Esophagus squamous epithelium (tissue), 5 donors: ENCODE results near the gene SMIM5. TPM values are rescaled to one million over a fixed set of nuclear protein-coding genes. Genes with fewer than 3 reads are reported as not detected.

Experiments
- DNase-seq: peaks from one replicate; lab custom pipeline; 2025; lab: John Stamatoyannopoulos, UW
- H3K27ac ChIP-seq, 4 donors: fragments of 200-600 bp; sonication (generic); one replicate each; pipeline ENCODE4 v1.5.1; 2016 to 2019; ENCODE audit warnings: mild to moderate bottlenecking in 1 of 4
- H3K27me3 ChIP-seq, 4 donors: fragments of 200-600 bp; sonication (generic); 1 replicate in 3 of 4; 2 replicates in 1 of 4; pipeline versions ENCODE4 v1.5.1 to v1.6.0; 2017 to 2021; ENCODE audit warnings: antibody characterized with exemption in 1 of 4
- H3K36me3 ChIP-seq, 3 donors: fragments of 200-600 bp; sonication (generic); one replicate each; pipeline ENCODE4 v1.5.1; 2016 to 2019
- H3K4me1 ChIP-seq, 3 donors: fragments of 200-600 bp; sonication (generic); one replicate each; pipeline ENCODE4 v1.5.1; 2017 to 2019
- H3K4me3 ChIP-seq, 4 donors: fragments of 200-600 bp; sonication (generic); 1 replicate in 3 of 4; 2 replicates in 1 of 4; pipeline ENCODE4 v1.5.1; 2016 to 2019; ENCODE audit warnings: mild to moderate bottlenecking in 2 of 4, moderate library complexity in 1 of 4
- H3K9me3 ChIP-seq, 3 donors: fragments of 200-600 bp; sonication (generic); one replicate each; pipeline ENCODE4 v1.5.1; 2016 to 2019
- CTCF ChIP-seq, 6 experiments: fragments of 450-650 bp in 4 of 6; fragments of 200-600 bp in 2 of 6; sonication (generic) in 2 of 6; IDR thresholded peaks; one replicate each; pipeline ENCODE4 v1.5.1; 2016 to 2019; ENCODE audit warnings: antibody characterized with exemption in 6 of 6, mild to moderate bottlenecking in 4 of 6, moderate library complexity in 4 of 6
- POLR2A ChIP-seq, 4 donors: fragments of 450-650 bp; IDR thresholded peaks; one replicate each; pipeline ENCODE4 v1.6.1; 2017; ENCODE audit warnings: antibody characterized with exemption in 4 of 4, mild to moderate bottlenecking in 4 of 4, moderate library complexity in 3 of 4
- WGBS, 2 donors: methylation state at CpG; one replicate each; pipeline ENCODE4 v1.1.5; 2018; 5-methylcytosine and 5-hydroxymethylcytosine counted together
- intact Hi-C: fragments of 100-400 bp; cut with DNase I; formaldehyde crosslinking; loops from one replicate; pipeline ENCODE4 v1.15.0; 2022
- total RNA-seq, 4 donors: library from RNA; depleted of rRNA; stranded (reverse); fragments of >200 nt; gene quantifications; one replicate each; pipeline ENCODE4 v1.1.0, GENCODE V29; 2016
- donor health status: DM: yes; HTN: yes; CAD: no.

Gene SMIM5
- total RNA-seq, 4 donors from 2014 or later = 7.4 to 16.8 (median 8.6) TPM

- WGBS, 2 donors = no CpG with 5 or more reads among the region's 4 CpGs
These were observed 11.7 kb upstream of the SMIM5 start for GRCh38 chr17:75621489-75621888.

GRCh38 chr17:75622076-75622475 is 11.2 kb upstream of the SMIM5 start:
- TF ChIP-seq CTCF (IDR thresholded peaks at IDR 0.05) = no peak
- no peak for TF ChIP-seq POLR2A (IDR thresholded peaks at IDR 0.05)
- intact Hi-C loops = no loop called here
- 79 to 84% methylated on average over 5 of the region's 8 CpGs for WGBS, 2 donors

More at GRCh38 chr17:75621489-75621888, 11.7 kb upstream of the SMIM5 start:
- Histone ChIP-seq H3K4me3 (no peak overlapping the region), H3K27ac (no peak overlapping the region), H3K27me3 (no peaks in the 10 kb centered on the region), H3K36me3 (peaks cover 0 to 86% (median 8%) of the 10 kb centered on the region in 3 donors), H3K4me1 (no peaks in the 10 kb centered on the region), H3K9me3 (no peaks in the 10 kb centered on the region)
- intact Hi-C loops = no loop called here
- TF ChIP-seq POLR2A (IDR thresholded peaks at IDR 0.05) (no peak), CTCF (IDR thresholded peaks at IDR 0.05) (no peak)
- DNase-seq = no peak

GRCh38 chr17:75622771-75623273 is 10.4 kb upstream of the SMIM5 start:
- TF ChIP-seq POLR2A (IDR thresholded peaks at IDR 0.05) (no peak), CTCF (IDR thresholded peaks at IDR 0.05) (no peak)
- no peak overlapping the region for H3K4me3 ChIP-seq
- no peaks in the 10 kb centered on the region for H3K9me3 ChIP-seq
- DNase-seq = no peak
- H3K27ac ChIP-seq = no peak overlapping the region
- H3K27me3 ChIP-seq = no peaks in the 10 kb centered on the region
- peaks cover 0 to 86% (median 8%) of the 10 kb centered on the region in 3 donors for H3K36me3 ChIP-seq
- WGBS, 2 donors = 84 to 86% methylated on average over 12 to 15 of the region's 15 CpGs
- no peaks in the 10 kb centered on the region for H3K4me1 ChIP-seq
- intact Hi-C loops = no loop called here

More at GRCh38 chr17:75622076-75622475, 11.2 kb upstream of the SMIM5 start:
- no peaks in the 10 kb centered on the region for H3K9me3 ChIP-seq
- H3K27ac ChIP-seq = no peak overlapping the region
- no peaks in the 10 kb centered on the region for H3K27me3 ChIP-seq
- H3K4me3 ChIP-seq = no peak overlapping the region
- H3K4me1 ChIP-seq = no peaks in the 10 kb centered on the region
- no peak for DNase-seq
- peaks cover 0 to 86% (median 8%) of the 10 kb centered on the region in 3 donors for H3K36me3 ChIP-seq

- WGBS, 2 donors = 76 to 90% methylated on average over 9 of the region's 9 CpGs
- no peak overlapping the region for H3K4me3 ChIP-seq
- TF ChIP-seq POLR2A (IDR thresholded peaks at IDR 0.05) (no peak), CTCF (IDR thresholded peaks at IDR 0.05) (no peak)
- H3K36me3 ChIP-seq = peaks cover 0 to 86% (median 8%) of the 10 kb centered on the region in 3 donors
- intact Hi-C loops = no loop called here
- no peaks in the 10 kb centered on the region for H3K27me3 ChIP-seq
- H3K9me3 ChIP-seq = no peaks in the 10 kb centered on the region
- no peaks in the 10 kb centered on the region for H3K4me1 ChIP-seq
- no peak for DNase-seq
- no peak overlapping the region for H3K27ac ChIP-seq
These were observed 9.8 kb upstream of the SMIM5 start for GRCh38 chr17:75623386-75623785.

GRCh38 chr17:75624021-75624420 is 9.2 kb upstream of the SMIM5 start:
- no peak overlapping the region for H3K4me3 ChIP-seq
- H3K9me3 ChIP-seq = no peaks in the 10 kb centered on the region
- intact Hi-C loops = no loop called here
- WGBS, 2 donors = 82 to 83% methylated on average over 6 to 8 of the region's 12 CpGs
- H3K27ac ChIP-seq = no peak overlapping the region
- peaks cover 0 to 86% (median 8%) of the 10 kb centered on the region in 3 donors for H3K36me3 ChIP-seq
- TF ChIP-seq CTCF (IDR thresholded peaks at IDR 0.05) (no peak), POLR2A (IDR thresholded peaks at IDR 0.05) (no peak)
- H3K4me1 ChIP-seq = no peaks in the 10 kb centered on the region
- no peaks in the 10 kb centered on the region for H3K27me3 ChIP-seq
- DNase-seq = no peak
